ENCODE results near the gene MAP1LC3A. TPM values are rescaled to one million over a fixed set of nuclear protein-coding genes. Genes with fewer than 3 reads are reported as not detected.

MAP1LC3A gene
- total RNA-seq, 1 donor from 2014 or later: 3.6 TPM

Other genes starting within 250 kb of the MAP1LC3A start
- gene ITCH, start 195.4 kb upstream of the MAP1LC3A start, total RNA-seq: 55.6 and 55.7 TPM in 2 replicates
- gene DYNLRB1, start 42.3 kb upstream of the MAP1LC3A start, total RNA-seq: 96.5 and 98.9 TPM in 2 replicates
- 26.4 and 27.1 TPM in 2 replicates for gene PIGU, start 118.4 kb downstream of the MAP1LC3A start, total RNA-seq
- 2.3 and 2.7 TPM in 2 replicates for gene TP53INP2, start 145.6 kb downstream of the MAP1LC3A start, total RNA-seq

Measured in activated CD4-positive, alpha-beta T cell treated with anti-CD3 and anti-CD28 coated beads, Interleukin-2, amount 10 ng/mL, durations not matched to agents 24 days and 14 days (primary cell).